HG02943 (cell line): ENCODE data around the gene SPARC.

Experiments used
- ATAC-seq: cut with Tn5 transposase; IDR thresholded peaks from one replicate; pipeline ENCODE4 v1.9.1; 2021; ENCODE audit warnings: mild to moderate bottlenecking, low read depth, moderate library complexity; ENCODE audit not compliant: unreplicated experiment

SPARC gene

DNA sequence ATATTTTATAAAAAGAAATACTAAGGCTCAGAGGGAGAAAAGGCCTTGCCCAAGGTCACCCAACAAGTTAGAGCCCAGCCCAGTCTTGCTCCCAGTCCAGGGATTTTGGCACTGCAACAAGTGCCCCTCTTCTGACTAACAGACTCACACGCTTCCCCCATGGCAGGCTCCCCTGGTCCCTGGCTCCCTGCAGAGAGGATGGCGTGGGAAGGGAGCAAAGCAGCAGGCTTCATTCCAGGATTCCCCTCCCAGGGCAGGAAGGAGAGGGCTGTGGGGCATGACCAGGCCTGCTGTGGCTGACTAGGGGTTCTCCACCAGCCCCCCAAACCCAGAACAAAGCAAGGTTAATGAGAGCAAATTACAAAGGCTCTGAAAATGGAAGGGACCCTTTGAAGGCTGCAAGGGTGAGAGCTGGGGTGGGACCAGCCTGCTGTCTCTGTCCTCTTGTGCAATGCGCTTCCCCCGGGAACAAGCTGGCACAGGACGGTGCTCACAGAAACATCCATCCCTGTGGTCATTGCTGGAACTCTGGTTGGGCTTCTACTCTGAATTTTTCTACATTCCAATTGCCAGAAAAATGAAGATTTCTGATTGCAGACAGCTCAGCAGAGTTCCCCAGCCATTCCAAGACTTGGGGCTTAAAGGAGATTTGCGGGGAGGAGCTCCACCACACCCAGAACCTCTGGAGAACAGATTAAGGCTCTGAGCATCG, 58.4 kb downstream of the SPARC start:
- ATAC-seq: no peak

DNA sequence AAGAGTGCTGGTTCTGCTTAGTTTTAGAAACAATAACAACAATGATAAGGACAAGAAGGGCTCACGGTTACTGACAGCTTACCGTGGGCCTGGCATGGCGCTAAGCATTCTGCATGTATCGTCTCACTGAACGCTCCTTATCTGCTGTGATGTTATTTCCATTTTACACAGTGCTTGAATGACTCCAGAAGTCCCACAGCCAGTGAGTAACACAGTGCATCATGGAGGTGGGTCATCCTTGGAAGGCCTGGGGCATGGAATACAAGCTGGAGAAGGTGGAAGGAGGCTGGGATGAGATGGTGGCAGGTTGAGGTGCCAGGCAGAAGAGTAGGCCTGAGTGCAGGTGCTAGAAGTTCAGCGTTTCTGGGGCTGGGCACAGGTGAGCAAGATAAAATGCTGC, 59.1 kb downstream of the SPARC start:
- ATAC-seq: no peak

DNA sequence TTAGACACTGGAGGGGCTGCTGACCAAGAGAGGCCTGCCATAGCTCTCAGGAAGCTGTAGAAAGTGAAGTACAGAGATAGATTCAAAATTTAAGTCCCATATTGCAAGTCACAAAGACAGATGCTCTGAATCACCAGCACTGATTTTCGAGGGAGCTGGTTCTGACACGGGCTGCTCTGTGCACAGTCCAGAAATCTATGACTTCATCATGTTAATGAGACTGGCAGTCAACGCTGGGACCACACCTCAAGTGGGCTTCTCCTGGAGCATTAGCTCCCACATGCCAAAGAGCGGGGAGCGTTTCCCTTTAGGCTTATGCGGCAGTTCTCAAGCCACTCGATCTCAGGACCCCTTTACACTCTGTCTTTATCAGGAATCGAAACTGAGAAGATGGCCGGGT, 61.4 kb downstream of the SPARC start:
- ATAC-seq: no peak

DNA sequence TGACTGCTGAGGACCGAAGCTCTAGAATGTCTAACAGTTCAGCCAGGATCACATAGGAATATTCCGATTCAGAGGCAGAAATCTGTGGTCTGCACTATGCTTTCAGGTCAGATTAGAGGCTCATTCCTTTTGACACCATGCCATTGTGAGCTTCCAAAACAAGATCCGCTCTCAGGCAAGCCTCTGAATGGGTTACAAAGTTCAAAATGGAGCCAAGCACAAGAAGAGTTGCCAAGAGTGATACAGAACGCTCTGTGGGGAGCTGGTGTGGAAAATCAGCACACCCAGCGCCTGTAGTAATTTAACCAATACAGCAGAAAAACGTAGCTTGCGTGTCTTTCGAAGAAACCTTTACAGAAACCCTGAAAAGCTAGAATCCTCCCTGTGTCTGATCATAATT, 62.2 kb downstream of the SPARC start:
- no peak for ATAC-seq

DNA sequence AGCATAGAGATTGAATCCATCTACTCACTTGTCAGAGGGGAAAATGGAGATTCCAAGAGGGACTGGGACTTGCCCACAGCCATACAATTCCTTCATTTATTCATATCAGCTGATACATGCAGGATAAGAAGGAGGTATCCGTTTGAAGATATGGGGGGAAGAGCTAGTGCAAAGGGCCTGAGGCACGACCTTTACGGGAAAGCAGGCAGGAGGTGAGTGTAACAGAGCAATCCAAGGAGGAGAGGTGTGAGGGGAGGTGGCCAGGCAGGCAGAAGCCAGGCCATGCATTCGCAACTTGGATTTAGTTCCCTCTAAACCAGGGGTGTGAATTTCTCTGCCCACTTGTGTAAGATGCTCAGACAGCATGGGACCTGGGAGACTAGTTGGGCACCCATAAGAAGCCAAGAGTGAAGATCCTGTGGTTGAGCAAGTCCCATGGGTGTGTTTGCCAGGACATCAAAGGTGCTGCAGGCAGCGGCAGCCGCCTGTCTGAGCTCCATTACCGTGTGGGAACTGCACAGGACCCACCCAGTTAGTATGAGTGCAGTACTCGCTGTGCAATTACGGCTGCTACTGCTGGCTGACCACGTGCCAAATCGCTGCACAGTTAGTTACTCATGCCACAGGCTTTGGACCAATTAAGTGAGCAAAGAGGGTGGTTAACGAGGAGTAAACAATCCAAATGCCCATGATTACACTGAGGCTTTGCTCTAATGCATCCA, 64.2 kb downstream of the SPARC start:
- no peak for ATAC-seq

DNA sequence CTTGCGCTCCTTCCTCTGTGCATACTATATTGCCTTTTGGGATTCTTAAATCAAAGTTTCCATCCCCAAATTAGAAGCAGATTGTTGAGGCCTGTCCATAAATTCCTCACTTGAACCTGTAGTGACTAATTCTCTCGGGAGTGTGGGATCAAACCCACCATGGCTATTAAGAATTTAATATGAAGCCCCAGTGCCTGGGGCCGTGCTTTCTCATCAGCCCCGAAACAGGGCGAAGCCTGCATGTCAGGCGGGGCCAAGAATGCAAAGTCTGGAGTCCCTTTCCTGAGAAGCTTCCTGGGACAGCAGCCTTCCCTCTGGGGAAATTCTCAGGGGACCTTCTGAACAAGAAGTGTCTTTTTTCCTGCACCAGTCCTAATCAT, 66.3 kb downstream of the SPARC start:
- ATAC-seq: no peak

DNA sequence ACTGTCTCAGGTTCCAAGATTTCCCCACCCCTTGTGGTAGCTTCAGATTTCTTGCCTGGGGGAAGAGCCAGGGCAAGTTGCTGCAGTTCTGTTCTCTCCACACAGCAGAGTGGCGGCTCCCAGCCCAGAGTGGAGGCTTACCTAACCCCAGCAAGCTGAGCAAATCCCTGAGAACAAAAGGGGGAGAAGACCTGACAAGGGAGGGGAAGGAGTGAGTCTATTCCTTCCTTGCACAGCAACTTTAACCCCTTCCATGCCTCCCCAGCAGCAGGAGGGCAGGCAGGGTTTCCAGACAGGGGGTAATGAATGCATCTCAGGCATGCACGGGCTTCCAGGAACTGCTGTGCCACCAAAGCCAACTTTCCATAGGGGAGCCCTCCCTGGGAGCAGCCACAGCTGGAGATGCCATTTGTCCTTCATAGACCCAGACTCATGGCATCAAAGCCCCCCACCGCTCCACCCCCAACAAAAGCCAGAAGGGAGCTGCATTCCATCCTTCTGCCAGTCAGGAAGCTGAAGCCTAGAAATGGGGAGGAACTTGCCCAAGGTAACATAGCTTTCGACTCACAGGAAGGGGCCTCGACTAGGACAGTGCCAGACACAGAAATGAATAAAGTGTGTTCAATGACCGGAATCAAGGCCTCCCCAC, 66.8 kb downstream of the SPARC start:
- ATAC-seq: no peak

DNA sequence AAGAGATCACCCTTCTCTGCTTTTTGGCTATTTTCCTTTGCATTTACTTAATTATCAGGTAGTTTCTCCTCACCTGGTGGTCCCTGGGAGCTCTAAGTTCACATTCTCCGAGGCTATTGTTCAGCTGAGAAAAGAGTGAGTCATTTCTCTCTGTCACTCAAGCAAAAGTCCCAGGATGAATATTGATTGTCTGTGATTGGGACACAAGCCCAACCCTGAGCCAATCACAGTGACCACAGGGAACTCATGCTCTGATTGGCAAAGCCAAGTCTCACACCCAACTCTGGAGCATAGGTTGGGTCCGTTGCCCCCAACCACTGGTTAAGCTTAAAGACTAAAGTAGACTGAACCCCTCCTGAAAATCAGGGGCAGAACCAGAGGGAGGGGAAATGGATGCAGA, 67.8 kb downstream of the SPARC start:
- ATAC-seq: no peak

DNA sequence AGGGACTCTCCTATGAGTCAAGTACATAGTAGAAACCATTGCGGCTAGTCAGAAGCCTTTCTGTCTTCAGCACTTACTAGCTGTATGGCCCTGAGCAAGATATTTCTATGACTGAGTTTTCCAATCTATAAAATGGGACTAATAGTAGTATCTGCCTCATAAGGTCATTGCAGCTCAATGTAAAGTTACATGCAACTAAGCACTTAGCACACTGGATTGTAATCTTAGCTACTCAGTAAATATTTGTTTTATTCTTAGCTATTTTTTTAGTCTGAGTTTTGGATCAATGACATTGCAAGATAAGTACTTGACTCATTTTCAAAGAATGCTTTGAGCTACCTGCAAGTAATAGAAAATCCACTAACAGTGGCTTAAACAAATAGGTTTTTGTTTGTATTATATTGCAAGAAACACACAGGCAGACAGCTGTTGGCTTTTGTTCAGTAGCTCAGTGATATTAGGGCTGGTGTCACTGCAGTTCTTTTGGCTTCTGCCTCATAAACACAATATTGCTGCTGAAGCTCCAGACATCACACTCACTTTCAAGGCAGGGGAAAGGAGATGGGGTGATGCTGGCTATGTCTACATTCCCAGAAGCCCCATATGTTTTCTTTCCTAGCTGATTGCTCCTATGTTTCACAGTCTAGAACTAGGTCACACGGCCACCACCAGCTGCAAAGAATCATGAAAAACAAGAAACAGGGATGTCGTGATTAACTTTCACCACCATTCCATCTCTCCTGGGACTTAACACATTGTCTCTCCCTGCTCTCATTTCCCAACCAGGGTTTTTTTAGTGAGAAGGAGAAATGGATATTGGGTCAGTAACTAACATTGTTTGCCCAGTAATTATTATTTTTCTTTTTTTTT, 68.6 kb downstream of the SPARC start:
- ATAC-seq: no peak

DNA sequence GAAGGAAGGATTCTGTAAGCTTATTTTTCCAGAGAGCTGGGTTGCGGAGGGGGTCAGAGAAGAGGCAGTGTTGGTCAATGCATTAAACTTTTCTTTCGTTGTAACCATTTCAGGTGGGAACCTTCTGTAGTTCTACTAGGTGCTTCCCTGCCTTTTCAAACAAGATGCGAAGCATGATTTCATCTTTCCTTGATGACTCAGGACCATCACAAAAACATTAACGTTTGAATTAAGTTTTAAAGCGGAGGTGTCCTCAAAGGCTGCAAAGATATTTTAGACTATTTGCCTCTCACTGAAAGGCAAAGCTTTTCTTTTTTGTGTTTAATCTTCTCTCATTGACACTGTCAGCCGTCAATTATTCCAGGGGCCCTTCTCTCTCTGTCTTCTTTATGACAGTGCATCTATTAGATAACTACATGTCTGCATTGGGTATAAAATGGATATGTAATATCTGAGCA, 69.3 kb downstream of the SPARC start:
- ATAC-seq: no peak

DNA sequence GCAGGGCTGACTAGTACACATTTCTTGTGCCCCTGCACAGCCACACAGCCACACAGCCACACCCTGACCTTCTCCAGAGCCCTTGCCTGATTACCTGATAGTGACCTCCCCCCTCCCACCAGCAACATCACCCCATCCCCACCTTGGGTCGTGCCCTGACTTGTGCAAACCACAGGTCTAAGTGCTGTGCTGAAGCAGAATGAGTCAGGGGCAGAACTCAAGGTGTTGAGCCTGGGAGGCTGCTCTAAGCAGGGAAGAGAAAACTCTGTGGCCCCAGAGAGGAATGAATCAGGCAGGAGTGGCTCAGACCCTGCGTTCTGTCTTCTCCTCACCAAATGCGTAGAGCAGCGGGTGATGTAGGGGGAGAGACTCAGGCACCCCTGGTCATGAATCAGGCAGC, 71.3 kb downstream of the SPARC start:
- no peak for ATAC-seq

DNA sequence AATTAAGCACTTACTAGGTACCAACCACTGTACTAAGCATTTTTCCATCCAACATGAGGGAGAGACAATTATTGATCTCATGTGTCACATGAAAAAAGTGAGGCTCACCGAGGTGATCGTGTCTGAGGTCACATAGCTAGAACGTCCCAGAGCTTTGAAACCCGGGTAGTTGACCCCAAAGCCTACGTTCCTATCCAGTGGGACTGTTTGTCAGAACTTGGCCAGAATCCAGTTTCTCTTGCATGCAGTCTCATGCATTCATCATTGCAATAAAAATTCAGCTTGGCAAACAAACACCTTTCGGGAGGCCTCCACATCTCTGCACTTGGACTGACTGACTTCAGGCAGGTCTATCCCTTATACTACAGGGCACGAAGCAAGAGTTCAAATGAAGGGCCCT, 72.2 kb downstream of the SPARC start:
- no peak for ATAC-seq

DNA sequence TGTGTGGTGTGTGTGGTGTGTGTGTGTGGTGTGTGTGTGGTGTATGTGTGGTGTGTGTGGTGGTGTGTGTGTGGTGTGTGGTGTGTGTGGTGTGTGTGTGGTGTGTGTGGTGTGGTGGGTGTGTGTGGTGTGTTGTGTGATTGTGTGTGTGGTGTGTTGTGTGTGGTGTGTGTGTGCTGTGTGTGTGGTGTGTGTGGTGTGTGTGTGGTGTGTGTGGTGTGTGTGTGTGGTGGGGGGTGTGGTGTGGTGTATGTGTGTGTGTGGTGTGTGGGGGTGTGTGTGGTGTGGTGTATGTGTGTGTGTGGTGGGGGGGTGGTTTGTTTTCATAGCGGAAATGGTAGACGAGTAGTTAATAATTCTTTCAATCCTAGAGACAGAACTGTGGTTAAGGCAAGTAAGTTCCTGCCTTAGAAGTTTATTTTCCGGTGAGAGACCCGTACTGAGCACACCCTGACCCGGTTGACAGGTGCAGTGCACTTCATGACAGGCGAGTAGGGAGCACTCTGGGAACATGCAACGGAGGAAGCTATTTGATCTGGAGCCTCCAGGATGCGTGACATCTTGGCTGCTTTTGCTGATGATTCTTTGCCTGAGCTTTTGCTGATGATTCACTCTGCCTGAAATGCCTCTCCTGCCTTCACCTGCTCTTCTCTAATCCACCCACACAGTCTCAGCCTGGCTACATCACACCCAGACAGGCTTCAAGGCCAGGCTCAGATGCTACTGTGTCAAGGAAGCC, 73.9 kb downstream of the SPARC start:
- ATAC-seq: peak; percentile 85

DNA sequence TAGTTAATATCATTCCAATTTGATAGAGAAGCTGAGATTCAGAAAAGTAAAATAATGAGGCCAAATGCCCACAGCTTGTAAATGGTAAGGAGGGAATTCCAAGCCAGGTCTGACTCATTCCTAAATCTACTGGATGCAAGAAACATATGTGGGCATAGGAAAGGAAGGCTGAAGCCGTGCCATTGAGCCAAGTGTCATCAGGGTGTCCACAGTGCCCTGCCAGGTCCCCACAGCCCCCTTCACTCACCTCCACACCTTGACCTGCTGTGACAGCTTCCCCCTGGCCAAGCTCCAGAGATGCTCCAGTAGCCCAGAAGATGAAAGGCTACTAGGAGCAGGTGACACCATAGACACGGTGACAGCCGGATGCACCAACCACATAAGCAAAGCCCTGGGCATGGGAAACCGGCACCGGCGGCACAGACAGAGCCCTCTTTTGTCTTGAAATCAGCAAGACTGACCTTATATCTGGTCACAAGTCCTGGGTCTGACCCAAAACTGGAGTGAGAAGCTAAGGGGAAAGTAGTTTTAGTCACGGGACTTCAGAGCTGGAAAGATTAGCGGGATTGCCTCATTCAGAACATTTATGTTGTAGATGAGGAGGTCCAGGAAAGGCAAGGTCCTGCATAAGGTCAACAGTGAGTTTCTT, 75.5 kb downstream of the SPARC start:
- ATAC-seq: no peak
